ENCODE results near the gene ATP6V1A. TPM values are rescaled to one million over a fixed set of nuclear protein-coding genes. Genes with fewer than 3 reads are reported as not detected.

The ATP6V1A gene
- 10 to 100 TPM; 23.4 to 43.6 (median 28.7) TPM for total RNA-seq

- no peaks in the 10 kb centered on the region for H3K36me3 ChIP-seq
- peak within 1 kb of the TSS; percentile 75 to 88 (median 84) for H3K4me3 ChIP-seq
- peak; percentile 32 to 54 for TF ChIP-seq POLR2A (IDR thresholded peaks at IDR 0.05)
- TF ChIP-seq CTCF (IDR thresholded peaks at IDR 0.05): peak in 2 of 6 experiments; percentile 4 to 8
- peak within 1 kb of the TSS; percentile 94 to 97 (median 96) for H3K27ac ChIP-seq
- H3K27me3 ChIP-seq: no peaks in the 10 kb centered on the region
- peaks cover 0 to 32% (median 7%) of the 10 kb centered on the region in 4 donors for H3K4me1 ChIP-seq
- H3K9me3 ChIP-seq: no peaks in the 10 kb centered on the region
- peak; percentile 87 to 95 (median 92) for DNase-seq
Observed at GRCh38 chr3:113746548-113747282, at the start of gene ATP6V1A. Gene ATP6V1A, plus strand, starts transcription at chr3:113747035. Its CDS starts 31,719 bp downstream, at chr3:113778754.

- peaks cover 0 to 32% (median 3%) of the 10 kb centered on the region in 4 donors for H3K4me1 ChIP-seq
- TF ChIP-seq POLR2A (IDR thresholded peaks at IDR 0.05) (no peak), CTCF (IDR thresholded peaks at IDR 0.05) (no peak)
- no peaks in the 10 kb centered on the region for H3K27me3 ChIP-seq
- H3K36me3 ChIP-seq: no peaks in the 10 kb centered on the region
- DNase-seq: no peak
- H3K27ac ChIP-seq: peak overlapping the region; percentile 96 to 100 (median 98)
- no peaks in the 10 kb centered on the region for H3K9me3 ChIP-seq
- peak overlapping the region; percentile 74 to 94 (median 89) for H3K4me3 ChIP-seq
Observed at GRCh38 chr3:113697500-113698090, 49.2 kb upstream of the ATP6V1A start.

- H3K4me1 ChIP-seq: peaks cover 0 to 32% (median 3%) of the 10 kb centered on the region in 4 donors
- H3K4me3 ChIP-seq: peak overlapping the region in 1 of 4 donors; percentile 94
- no peaks in the 10 kb centered on the region for H3K9me3 ChIP-seq
- no peak for DNase-seq
- H3K36me3 ChIP-seq: no peaks in the 10 kb centered on the region
- TF ChIP-seq POLR2A (IDR thresholded peaks at IDR 0.05) (no peak), CTCF (IDR thresholded peaks at IDR 0.05) (no peak)
- H3K27me3 ChIP-seq: no peaks in the 10 kb centered on the region
- H3K27ac ChIP-seq: peak overlapping the region; percentile 1 to 100 (median 98)
Observed at GRCh38 chr3:113698213-113698742, 48.6 kb upstream of the ATP6V1A start.

GRCh38 chr3:113698956-113699355 is 47.9 kb upstream of the ATP6V1A start:
- Histone ChIP-seq H3K27me3 (no peaks in the 10 kb centered on the region), H3K27ac (peak overlapping the region; percentile 1 to 100 (median 58)), H3K4me3 (peak overlapping the region; percentile 20 to 54 (median 38)), H3K36me3 (no peaks in the 10 kb centered on the region), H3K9me3 (no peaks in the 10 kb centered on the region), H3K4me1 (peaks cover 0 to 26% (median 3%) of the 10 kb centered on the region in 4 donors)
- peak in 2 of 3 donors; percentile 68 to 75 for DNase-seq
- no peak for TF ChIP-seq POLR2A (IDR thresholded peaks at IDR 0.05)
- no peak for TF ChIP-seq CTCF (IDR thresholded peaks at IDR 0.05)

- no peak for DNase-seq
- Histone ChIP-seq H3K36me3 (no peaks in the 10 kb centered on the region), H3K27ac (no peak overlapping the region), H3K9me3 (no peaks in the 10 kb centered on the region), H3K27me3 (no peaks in the 10 kb centered on the region), H3K4me3 (no peak overlapping the region), H3K4me1 (no peaks in the 10 kb centered on the region)
- TF ChIP-seq POLR2A (IDR thresholded peaks at IDR 0.05) (no peak), CTCF (IDR thresholded peaks at IDR 0.05) (no peak)
Observed at GRCh38 chr3:113707835-113708234, 39.0 kb upstream of the ATP6V1A start.

All from Peyer's patch (tissue), 4 donors.